ENCODE measurements around the gene ACSL3. TPM values are rescaled to one million over a fixed set of nuclear protein-coding genes. Genes with fewer than 3 reads are reported as not detected.

Gene ACSL3
- polyA plus RNA-seq, 1 donor from 2014 or later = 119 TPM

- H3K4me3 ChIP-seq (ENCODE audit: low read length) = no peak overlapping the region
- no peak overlapping the region for H3K27ac ChIP-seq (ENCODE audit: low read length)
- no peak overlapping the region for H3K9ac ChIP-seq (ENCODE audit: low read length)
- H3K79me2 ChIP-seq (replicated peaks; ENCODE audit: insufficient read depth, low read length) = no peaks in the 10 kb centered on the region
- no peaks in the 10 kb centered on the region for H3K27me3 ChIP-seq (ENCODE audit: insufficient read depth, low read depth, low read length)
- H2AFZ ChIP-seq (ENCODE audit: low read depth, low read length) = no peak overlapping the region
- no peaks in the 10 kb centered on the region for H4K20me1 ChIP-seq (ENCODE audit: insufficient read depth)
- no peaks in the 10 kb centered on the region for H3K9me2 ChIP-seq (ENCODE audit: insufficient read depth, low read length)
- no peak overlapping the region for H3K4me2 ChIP-seq (ENCODE audit: low read length)
- no peaks in the 10 kb centered on the region for H3K36me3 ChIP-seq (ENCODE audit: insufficient read depth, low read length)
- no peaks in the 10 kb centered on the region for H3F3A ChIP-seq (ENCODE audit: insufficient read depth, low read length, poor library complexity, severe bottlenecking)
- no peaks in the 10 kb centered on the region for H3K9me3 ChIP-seq (ENCODE audit: low read length)
- TF ChIP-seq CTCF (IDR thresholded peaks at IDR 0.05; ENCODE audit: poor library complexity, severe bottlenecking) (no peak), SMC3 (conservative IDR thresholded peaks at IDR 0.05; ENCODE audit: poor library complexity) (no peak), TAF1 (IDR thresholded peaks at IDR 0.05; ENCODE audit: low read depth) (no peak), RAD21 (conservative IDR thresholded peaks at IDR 0.05) (no peak), POLR2AphosphoS5 (IDR thresholded peaks at IDR 0.05) (no peak), EZH2 (IDR thresholded peaks at IDR 0.05; ENCODE audit: borderline replicate concordance, insufficient read depth, low read length, poor library complexity, severe bottlenecking) (no peak), EP300 (conservative IDR thresholded peaks at IDR 0.05; ENCODE audit: poor library complexity, severe bottlenecking) (no peak), MXI1 (conservative IDR thresholded peaks at IDR 0.05; ENCODE audit: poor library complexity, severe bottlenecking) (no peak)
- TF ChIP-seq, protein P1, sequence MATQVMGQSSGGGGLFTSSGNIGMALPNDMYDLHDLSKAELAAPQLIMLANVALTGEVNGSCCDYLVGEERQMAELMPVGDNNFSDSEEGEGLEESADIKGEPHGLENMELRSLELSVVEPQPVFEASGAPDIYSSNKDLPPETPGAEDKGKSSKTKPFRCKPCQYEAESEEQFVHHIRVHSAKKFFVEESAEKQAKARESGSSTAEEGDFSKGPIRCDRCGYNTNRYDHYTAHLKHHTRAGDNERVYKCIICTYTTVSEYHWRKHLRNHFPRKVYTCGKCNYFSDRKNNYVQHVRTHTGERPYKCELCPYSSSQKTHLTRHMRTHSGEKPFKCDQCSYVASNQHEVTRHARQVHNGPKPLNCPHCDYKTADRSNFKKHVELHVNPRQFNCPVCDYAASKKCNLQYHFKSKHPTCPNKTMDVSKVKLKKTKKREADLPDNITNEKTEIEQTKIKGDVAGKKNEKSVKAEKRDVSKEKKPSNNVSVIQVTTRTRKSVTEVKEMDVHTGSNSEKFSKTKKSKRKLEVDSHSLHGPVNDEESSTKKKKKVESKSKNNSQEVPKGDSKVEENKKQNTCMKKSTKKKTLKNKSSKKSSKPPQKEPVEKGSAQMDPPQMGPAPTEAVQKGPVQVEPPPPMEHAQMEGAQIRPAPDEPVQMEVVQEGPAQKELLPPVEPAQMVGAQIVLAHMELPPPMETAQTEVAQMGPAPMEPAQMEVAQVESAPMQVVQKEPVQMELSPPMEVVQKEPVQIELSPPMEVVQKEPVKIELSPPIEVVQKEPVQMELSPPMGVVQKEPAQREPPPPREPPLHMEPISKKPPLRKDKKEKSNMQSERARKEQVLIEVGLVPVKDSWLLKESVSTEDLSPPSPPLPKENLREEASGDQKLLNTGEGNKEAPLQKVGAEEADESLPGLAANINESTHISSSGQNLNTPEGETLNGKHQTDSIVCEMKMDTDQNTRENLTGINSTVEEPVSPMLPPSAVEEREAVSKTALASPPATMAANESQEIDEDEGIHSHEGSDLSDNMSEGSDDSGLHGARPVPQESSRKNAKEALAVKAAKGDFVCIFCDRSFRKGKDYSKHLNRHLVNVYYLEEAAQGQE (IDR thresholded peaks at IDR 0.05; ENCODE audit: borderline replicate concordance) = no peak
Measured at GRCh38 chr2:222955008-222955407, 94.2 kb downstream of the ACSL3 start.

DNA sequence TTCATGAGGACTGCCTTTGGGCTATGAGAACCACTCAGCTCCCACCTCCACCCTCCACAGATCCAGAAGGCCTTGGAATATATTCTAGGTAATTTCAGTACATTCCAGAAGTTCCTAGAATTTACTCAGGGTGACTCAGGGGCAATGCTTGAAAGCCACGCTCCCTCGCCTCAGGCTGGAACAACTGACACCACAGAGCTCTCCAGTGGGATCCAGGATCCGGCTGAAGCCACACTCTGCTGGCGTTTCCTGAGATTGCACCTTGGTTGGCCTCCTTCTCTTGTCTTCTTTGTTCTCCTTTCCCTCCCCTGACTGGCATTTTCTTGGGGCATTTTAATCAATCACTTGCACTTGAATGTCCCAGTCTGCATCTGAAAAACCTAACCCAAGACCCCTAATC, 98.5 kb downstream of the ACSL3 start:
- no peaks in the 10 kb centered on the region for H3K9me2 ChIP-seq (ENCODE audit: insufficient read depth, low read length)

More for the DNA sequence above, 98.5 kb downstream of the ACSL3 start:
- no peak overlapping the region for H3K9ac ChIP-seq (ENCODE audit: low read length)
- H3K27me3 ChIP-seq (ENCODE audit: insufficient read depth, low read depth, low read length) = no peaks in the 10 kb centered on the region
- no peaks in the 10 kb centered on the region for H3K9me3 ChIP-seq (ENCODE audit: low read length)
- H3K27ac ChIP-seq (ENCODE audit: low read length) = no peak overlapping the region
- TF ChIP-seq RAD21 (conservative IDR thresholded peaks at IDR 0.05) (no peak), POLR2AphosphoS5 (IDR thresholded peaks at IDR 0.05) (no peak), SMC3 (conservative IDR thresholded peaks at IDR 0.05; ENCODE audit: poor library complexity) (no peak), EZH2 (IDR thresholded peaks at IDR 0.05; ENCODE audit: borderline replicate concordance, insufficient read depth, low read length, poor library complexity, severe bottlenecking) (no peak), TAF1 (IDR thresholded peaks at IDR 0.05; ENCODE audit: low read depth) (no peak), MXI1 (conservative IDR thresholded peaks at IDR 0.05; ENCODE audit: poor library complexity, severe bottlenecking) (no peak), EP300 (conservative IDR thresholded peaks at IDR 0.05; ENCODE audit: poor library complexity, severe bottlenecking) (no peak), CTCF (IDR thresholded peaks at IDR 0.05; ENCODE audit: poor library complexity, severe bottlenecking) (no peak)
- TF ChIP-seq, protein P1 (IDR thresholded peaks at IDR 0.05; ENCODE audit: borderline replicate concordance) = no peak
- H3F3A ChIP-seq (ENCODE audit: insufficient read depth, low read length, poor library complexity, severe bottlenecking) = no peaks in the 10 kb centered on the region
- no peak overlapping the region for H3K4me2 ChIP-seq (ENCODE audit: low read length)
- no peak overlapping the region for H3K4me3 ChIP-seq (ENCODE audit: low read length)
- no peaks in the 10 kb centered on the region for H3K36me3 ChIP-seq (ENCODE audit: insufficient read depth, low read length)
- no peaks in the 10 kb centered on the region for H3K79me2 ChIP-seq (replicated peaks; ENCODE audit: insufficient read depth, low read length)
- H4K20me1 ChIP-seq (ENCODE audit: insufficient read depth) = no peaks in the 10 kb centered on the region
- H2AFZ ChIP-seq (ENCODE audit: low read depth, low read length) = no peak overlapping the region

All from neural cell (in vitro differentiated cells).